Endometrium (tissue), 2 donors: ENCODE data around the gene ABCC12.
"Not testable (repeated sequence)": the region's sequence is repeated elsewhere in the genome, so short reads cannot be mapped to it uniquely, and the experiment has no call there.

ENCODE experiments used
- FAIRE-seq: peaks from 2 replicates; lab custom pipeline; 2012; peaks lifted over from hg19 to GRCh38; lab: Jason Lieb, UNC
- donor health status: control.
- donor health status: control.

The ABCC12 gene

GRCh38 chr16:48155926-48156789 lies at the start of gene ABCC12:
ABCC12 (minus strand) TSS chr16:48155993; CDS start chr16:48146424, 9,569 bp downstream.
- no peak for FAIRE-seq

GRCh38 chr16:48204825-48205151 lies 49.0 kb upstream of the ABCC12 start:
- FAIRE-seq, result no peak

- no peak for FAIRE-seq
Measured at GRCh38 chr16:48203974-48204824, 48.4 kb upstream of the ABCC12 start.

GRCh38 chr16:48201515-48202201 lies 45.9 kb upstream of the ABCC12 start:
- no peak for FAIRE-seq

- FAIRE-seq, result no peak
Measured at GRCh38 chr16:48197294-48197693, 41.5 kb upstream of the ABCC12 start.

- FAIRE-seq, result no peak
Measured at GRCh38 chr16:48194828-48195556, 39.2 kb upstream of the ABCC12 start.

GRCh38 chr16:48193846-48194245 lies 38.1 kb upstream of the ABCC12 start:
- no peak for FAIRE-seq

- FAIRE-seq, result no peak
Measured at GRCh38 chr16:48188449-48189102, 32.8 kb upstream of the ABCC12 start.

GRCh38 chr16:48187779-48188178 lies 32.0 kb upstream of the ABCC12 start:
- FAIRE-seq, result no peak

GRCh38 chr16:48184681-48185080 lies 28.9 kb upstream of the ABCC12 start:
- no peak for FAIRE-seq

GRCh38 chr16:48182979-48183537 lies 27.3 kb upstream of the ABCC12 start:
- FAIRE-seq, result no peak

GRCh38 chr16:48181746-48182520 lies 26.1 kb upstream of the ABCC12 start:
- not testable (repeated sequence) for FAIRE-seq

GRCh38 chr16:48180868-48181480 lies 25.2 kb upstream of the ABCC12 start:
- FAIRE-seq, result no peak

- FAIRE-seq, result no peak
Measured at GRCh38 chr16:48176635-48177408, 21.0 kb upstream of the ABCC12 start.

GRCh38 chr16:48173889-48174288 lies 18.1 kb upstream of the ABCC12 start:
- no peak for FAIRE-seq

GRCh38 chr16:48172682-48173081 lies 16.9 kb upstream of the ABCC12 start:
- FAIRE-seq, result no peak

- FAIRE-seq, result no peak
Measured at GRCh38 chr16:48169896-48170295, 14.1 kb upstream of the ABCC12 start.

- no peak for FAIRE-seq
Measured at GRCh38 chr16:48168075-48168474, 12.3 kb upstream of the ABCC12 start.

GRCh38 chr16:48166617-48167016 lies 10.8 kb upstream of the ABCC12 start:
- FAIRE-seq, result not testable (repeated sequence)
